Measurements from ENCODE around the gene APLP2. TPM values are rescaled to one million over a fixed set of nuclear protein-coding genes. Genes with fewer than 3 reads are reported as not detected.

Gene APLP2
- total and polyA plus RNA-seq, 9 of the 15 experiments (the other 6 are each of a cell fraction or from before 2014, with no cell fraction given) = 17.4 to 164 (median 118) TPM

DNA sequence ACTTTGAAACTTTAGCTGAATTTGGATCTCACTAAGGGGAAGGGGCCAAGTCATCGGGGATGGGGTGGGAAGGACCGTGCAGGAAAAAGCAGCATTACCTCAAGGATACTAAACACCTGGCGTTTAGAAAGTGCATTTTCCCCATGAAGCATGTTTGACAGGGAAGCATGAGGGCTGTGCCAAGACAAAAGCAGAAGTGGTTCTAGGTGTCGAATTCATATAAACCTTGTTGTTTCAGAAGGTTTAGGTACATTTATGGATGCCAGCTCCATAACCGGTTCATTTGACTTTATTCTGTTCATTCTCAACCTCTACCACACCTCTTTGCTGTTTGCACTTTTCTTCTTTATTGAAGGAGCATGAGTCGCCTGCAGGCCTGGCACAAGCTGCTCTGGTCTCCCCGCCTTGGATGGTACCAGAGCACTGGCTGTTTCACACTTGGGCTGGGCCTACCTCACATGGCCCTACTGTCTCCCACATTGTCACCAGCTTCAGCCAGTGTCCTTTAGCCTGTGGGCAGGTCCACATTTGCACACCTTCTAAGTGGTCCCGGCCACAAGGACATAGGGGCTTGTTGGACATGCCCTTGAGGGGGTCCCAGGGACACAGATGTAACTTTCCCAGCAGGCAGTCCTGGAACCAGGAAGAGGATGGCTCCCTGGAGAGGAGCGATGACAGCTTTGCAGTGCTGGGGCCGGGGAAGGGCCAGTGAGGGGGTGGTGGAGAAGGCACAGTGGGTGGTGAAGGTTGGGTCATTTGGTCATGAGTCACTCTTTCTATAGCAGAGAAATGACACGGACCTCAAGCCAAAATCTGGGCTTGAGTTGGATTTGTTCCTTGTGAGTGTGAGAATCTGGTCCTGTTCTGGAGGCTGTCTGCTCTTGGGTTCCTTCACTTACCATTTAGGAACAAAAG lies 86.7 kb downstream of the APLP2 start (continued):
- TF ChIP-seq, protein P1, sequence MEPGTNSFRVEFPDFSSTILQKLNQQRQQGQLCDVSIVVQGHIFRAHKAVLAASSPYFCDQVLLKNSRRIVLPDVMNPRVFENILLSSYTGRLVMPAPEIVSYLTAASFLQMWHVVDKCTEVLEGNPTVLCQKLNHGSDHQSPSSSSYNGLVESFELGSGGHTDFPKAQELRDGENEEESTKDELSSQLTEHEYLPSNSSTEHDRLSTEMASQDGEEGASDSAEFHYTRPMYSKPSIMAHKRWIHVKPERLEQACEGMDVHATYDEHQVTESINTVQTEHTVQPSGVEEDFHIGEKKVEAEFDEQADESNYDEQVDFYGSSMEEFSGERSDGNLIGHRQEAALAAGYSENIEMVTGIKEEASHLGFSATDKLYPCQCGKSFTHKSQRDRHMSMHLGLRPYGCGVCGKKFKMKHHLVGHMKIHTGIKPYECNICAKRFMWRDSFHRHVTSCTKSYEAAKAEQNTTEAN (CRISPR knock-in tag; IDR thresholded peaks at IDR 0.05) = no peak
- TF ChIP-seq FOXA3 (CRISPR knock-in tag; conservative IDR thresholded peaks at IDR 0.05 in 1 of 2, IDR thresholded peaks at IDR 0.05 in 1 of 2) = no peak
- peak; percentile 52; the same call in 1 of the 2 replicates for TF ChIP-seq JUND (IDR thresholded peaks at IDR 0.05; ENCODE audit: borderline replicate concordance, low read depth, low read length)
- no peak for TF ChIP-seq JUND (tag; IDR thresholded peaks at IDR 0.05; ENCODE audit: borderline replicate concordance, low read depth, low read length)
- no peak for TF ChIP-seq CBFB (CRISPR knock-in tag; IDR thresholded peaks at IDR 0.05)
- TF ChIP-seq, protein P2, sequence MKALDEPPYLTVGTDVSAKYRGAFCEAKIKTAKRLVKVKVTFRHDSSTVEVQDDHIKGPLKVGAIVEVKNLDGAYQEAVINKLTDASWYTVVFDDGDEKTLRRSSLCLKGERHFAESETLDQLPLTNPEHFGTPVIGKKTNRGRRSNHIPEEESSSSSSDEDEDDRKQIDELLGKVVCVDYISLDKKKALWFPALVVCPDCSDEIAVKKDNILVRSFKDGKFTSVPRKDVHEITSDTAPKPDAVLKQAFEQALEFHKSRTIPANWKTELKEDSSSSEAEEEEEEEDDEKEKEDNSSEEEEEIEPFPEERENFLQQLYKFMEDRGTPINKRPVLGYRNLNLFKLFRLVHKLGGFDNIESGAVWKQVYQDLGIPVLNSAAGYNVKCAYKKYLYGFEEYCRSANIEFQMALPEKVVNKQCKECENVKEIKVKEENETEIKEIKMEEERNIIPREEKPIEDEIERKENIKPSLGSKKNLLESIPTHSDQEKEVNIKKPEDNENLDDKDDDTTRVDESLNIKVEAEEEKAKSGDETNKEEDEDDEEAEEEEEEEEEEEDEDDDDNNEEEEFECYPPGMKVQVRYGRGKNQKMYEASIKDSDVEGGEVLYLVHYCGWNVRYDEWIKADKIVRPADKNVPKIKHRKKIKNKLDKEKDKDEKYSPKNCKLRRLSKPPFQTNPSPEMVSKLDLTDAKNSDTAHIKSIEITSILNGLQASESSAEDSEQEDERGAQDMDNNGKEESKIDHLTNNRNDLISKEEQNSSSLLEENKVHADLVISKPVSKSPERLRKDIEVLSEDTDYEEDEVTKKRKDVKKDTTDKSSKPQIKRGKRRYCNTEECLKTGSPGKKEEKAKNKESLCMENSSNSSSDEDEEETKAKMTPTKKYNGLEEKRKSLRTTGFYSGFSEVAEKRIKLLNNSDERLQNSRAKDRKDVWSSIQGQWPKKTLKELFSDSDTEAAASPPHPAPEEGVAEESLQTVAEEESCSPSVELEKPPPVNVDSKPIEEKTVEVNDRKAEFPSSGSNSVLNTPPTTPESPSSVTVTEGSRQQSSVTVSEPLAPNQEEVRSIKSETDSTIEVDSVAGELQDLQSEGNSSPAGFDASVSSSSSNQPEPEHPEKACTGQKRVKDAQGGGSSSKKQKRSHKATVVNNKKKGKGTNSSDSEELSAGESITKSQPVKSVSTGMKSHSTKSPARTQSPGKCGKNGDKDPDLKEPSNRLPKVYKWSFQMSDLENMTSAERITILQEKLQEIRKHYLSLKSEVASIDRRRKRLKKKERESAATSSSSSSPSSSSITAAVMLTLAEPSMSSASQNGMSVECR (CRISPR knock-in tag; IDR thresholded peaks at IDR 0.05) = no peak
- no peak for TF ChIP-seq NFRKB (IDR thresholded peaks at IDR 0.05; ENCODE audit: low read depth)
- TF ChIP-seq RHOXF2B (CRISPR knock-in tag; conservative IDR thresholded peaks at IDR 0.05) = no peak
- TF ChIP-seq ETV5 (CRISPR knock-in tag; IDR thresholded peaks at IDR 0.05; ENCODE audit: low read depth) = no peak
- TF ChIP-seq, protein P3, sequence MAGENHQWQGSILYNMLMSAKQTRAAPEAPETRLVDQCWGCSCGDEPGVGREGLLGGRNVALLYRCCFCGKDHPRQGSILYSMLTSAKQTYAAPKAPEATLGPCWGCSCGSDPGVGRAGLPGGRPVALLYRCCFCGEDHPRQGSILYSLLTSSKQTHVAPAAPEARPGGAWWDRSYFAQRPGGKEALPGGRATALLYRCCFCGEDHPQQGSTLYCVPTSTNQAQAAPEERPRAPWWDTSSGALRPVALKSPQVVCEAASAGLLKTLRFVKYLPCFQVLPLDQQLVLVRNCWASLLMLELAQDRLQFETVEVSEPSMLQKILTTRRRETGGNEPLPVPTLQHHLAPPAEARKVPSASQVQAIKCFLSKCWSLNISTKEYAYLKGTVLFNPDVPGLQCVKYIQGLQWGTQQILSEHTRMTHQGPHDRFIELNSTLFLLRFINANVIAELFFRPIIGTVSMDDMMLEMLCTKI (IDR thresholded peaks at IDR 0.05; ENCODE audit: partially characterized antibody) = no peak
- TF ChIP-seq, protein P4, sequence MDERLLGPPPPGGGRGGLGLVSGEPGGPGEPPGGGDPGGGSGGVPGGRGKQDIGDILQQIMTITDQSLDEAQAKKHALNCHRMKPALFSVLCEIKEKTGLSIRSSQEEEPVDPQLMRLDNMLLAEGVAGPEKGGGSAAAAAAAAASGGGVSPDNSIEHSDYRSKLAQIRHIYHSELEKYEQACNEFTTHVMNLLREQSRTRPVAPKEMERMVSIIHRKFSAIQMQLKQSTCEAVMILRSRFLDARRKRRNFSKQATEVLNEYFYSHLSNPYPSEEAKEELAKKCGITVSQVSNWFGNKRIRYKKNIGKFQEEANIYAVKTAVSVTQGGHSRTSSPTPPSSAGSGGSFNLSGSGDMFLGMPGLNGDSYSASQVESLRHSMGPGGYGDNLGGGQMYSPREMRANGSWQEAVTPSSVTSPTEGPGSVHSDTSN (CRISPR knock-in tag; IDR thresholded peaks at IDR 0.05; ENCODE audit: low read depth) = no peak
- TF ChIP-seq, protein P4 (tag; conservative IDR thresholded peaks at IDR 0.05; ENCODE audit: low read depth) = no peak
- TF ChIP-seq, protein P5, sequence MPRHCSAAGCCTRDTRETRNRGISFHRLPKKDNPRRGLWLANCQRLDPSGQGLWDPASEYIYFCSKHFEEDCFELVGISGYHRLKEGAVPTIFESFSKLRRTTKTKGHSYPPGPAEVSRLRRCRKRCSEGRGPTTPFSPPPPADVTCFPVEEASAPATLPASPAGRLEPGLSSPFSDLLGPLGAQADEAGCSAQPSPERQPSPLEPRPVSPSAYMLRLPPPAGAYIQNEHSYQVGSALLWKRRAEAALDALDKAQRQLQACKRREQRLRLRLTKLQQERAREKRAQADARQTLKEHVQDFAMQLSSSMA (CRISPR knock-in tag; IDR thresholded peaks at IDR 0.05) = no peak
